ENCODE results near the gene SEMA4D. TPM values are rescaled to one million over a fixed set of nuclear protein-coding genes. Genes with fewer than 3 reads are reported as not detected.

SEMA4D gene, protein sequence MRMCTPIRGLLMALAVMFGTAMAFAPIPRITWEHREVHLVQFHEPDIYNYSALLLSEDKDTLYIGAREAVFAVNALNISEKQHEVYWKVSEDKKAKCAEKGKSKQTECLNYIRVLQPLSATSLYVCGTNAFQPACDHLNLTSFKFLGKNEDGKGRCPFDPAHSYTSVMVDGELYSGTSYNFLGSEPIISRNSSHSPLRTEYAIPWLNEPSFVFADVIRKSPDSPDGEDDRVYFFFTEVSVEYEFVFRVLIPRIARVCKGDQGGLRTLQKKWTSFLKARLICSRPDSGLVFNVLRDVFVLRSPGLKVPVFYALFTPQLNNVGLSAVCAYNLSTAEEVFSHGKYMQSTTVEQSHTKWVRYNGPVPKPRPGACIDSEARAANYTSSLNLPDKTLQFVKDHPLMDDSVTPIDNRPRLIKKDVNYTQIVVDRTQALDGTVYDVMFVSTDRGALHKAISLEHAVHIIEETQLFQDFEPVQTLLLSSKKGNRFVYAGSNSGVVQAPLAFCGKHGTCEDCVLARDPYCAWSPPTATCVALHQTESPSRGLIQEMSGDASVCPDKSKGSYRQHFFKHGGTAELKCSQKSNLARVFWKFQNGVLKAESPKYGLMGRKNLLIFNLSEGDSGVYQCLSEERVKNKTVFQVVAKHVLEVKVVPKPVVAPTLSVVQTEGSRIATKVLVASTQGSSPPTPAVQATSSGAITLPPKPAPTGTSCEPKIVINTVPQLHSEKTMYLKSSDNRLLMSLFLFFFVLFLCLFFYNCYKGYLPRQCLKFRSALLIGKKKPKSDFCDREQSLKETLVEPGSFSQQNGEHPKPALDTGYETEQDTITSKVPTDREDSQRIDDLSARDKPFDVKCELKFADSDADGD
- 8.6 TPM for polyA plus RNA-seq (2013, experiment 1 of 2)
- 8.9 TPM for polyA plus RNA-seq (2013, experiment 2 of 2)

GRCh38 chr9:89497978-89498851 lies at the start of gene SEMA4D:
TSS of gene SEMA4D (minus strand) at chr9:89498113. CDS start at chr9:89405456, 92,657 bp downstream.
- no peak within 1 kb of the TSS for H4K8ac ChIP-seq (ENCODE audit: low read depth, low read length)
- peak; percentile 85 for DNase-seq
- peak within 1 kb of the TSS; percentile 29 for H3K4me3 ChIP-seq (ENCODE audit: low read length)
- H2BK5ac ChIP-seq (ENCODE audit: low read length), result peak within 1 kb of the TSS; percentile 49
- no peaks in the 10 kb centered on the region for H3K27me3 ChIP-seq (ENCODE audit: insufficient read depth, low read length, poor library complexity)
- H3K9ac ChIP-seq (ENCODE audit: low read length), result peak within 1 kb of the TSS; percentile 58
- H3K4me1 ChIP-seq (ENCODE audit: control insufficient read depth, low read depth, low read length), result peaks cover 2% of the 10 kb centered on the region
- no peaks in the 10 kb centered on the region for H3K36me3 ChIP-seq (ENCODE audit: control insufficient read depth, insufficient read depth, low read length)
- no peak within 1 kb of the TSS for H2BK120ac ChIP-seq (ENCODE audit: low read depth, low read length)
- H2AK5ac ChIP-seq (ENCODE audit: low read length), result peak within 1 kb of the TSS; percentile 15
- H3K23ac ChIP-seq (ENCODE audit: low read length), result no peak within 1 kb of the TSS
- WGBS (ENCODE audit: extremely low coverage, insufficient coverage, low lambda C conversion rate), result 100% methylated on average over 1 of the region's 42 CpGs
- peak within 1 kb of the TSS; percentile 42 for H3K18ac ChIP-seq (ENCODE audit: low read length)
- H2BK15ac ChIP-seq (replicated peaks; ENCODE audit: low read depth), result no peak within 1 kb of the TSS
- H4K5ac ChIP-seq (ENCODE audit: low read length), result no peak within 1 kb of the TSS
- H3K27ac ChIP-seq (ENCODE audit: low read depth, low read length), result no peak within 1 kb of the TSS
- peaks cover 3% of the 10 kb centered on the region for H3K79me2 ChIP-seq (ENCODE audit: control insufficient read depth, insufficient read depth, low read length)
- peak within 1 kb of the TSS; percentile 18 for H3K4ac ChIP-seq (ENCODE audit: low read depth, low read length)
- peak within 1 kb of the TSS; percentile 80 for H3K56ac ChIP-seq (ENCODE audit: low read length)
- H3K79me1 ChIP-seq (ENCODE audit: low read length), result no peaks in the 10 kb centered on the region
- peak within 1 kb of the TSS; percentile 44 for H3K4me2 ChIP-seq (ENCODE audit: low read length)

DNA sequence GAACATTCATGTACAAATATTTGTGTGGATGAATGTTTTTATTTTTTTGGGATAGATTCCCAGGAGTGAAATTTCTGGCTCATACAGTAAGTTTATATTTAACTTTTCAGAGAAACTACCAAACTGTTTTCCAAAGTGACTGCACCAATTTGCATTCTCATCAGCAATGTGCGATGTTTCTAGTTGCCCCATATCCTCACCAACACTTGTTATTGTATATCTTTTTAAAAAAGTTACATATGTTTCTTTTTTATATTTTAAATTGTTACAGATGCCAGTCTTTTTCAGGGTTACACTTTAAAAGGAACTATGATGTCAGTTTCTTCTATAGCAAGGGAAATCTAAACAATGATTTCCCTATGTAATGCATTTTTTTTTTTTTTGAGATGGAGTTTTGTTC lies 49.1 kb upstream of the SEMA4D start:
- Histone ChIP-seq H3K56ac (ENCODE audit: low read length) (no peak overlapping the region), H2BK15ac (replicated peaks; ENCODE audit: low read depth) (no peak overlapping the region), H2AK5ac (ENCODE audit: low read length) (no peak overlapping the region), H3K4me3 (ENCODE audit: low read length) (no peak overlapping the region), H2BK120ac (ENCODE audit: low read depth, low read length) (no peak overlapping the region), H3K79me2 (ENCODE audit: control insufficient read depth, insufficient read depth, low read length) (no peaks in the 10 kb centered on the region), H3K18ac (ENCODE audit: low read length) (no peak overlapping the region), H2BK5ac (ENCODE audit: low read length) (no peak overlapping the region), H3K36me3 (ENCODE audit: control insufficient read depth, insufficient read depth, low read length) (no peaks in the 10 kb centered on the region), H3K79me1 (ENCODE audit: low read length) (no peaks in the 10 kb centered on the region), H3K27me3 (ENCODE audit: insufficient read depth, low read length, poor library complexity) (no peaks in the 10 kb centered on the region), H3K27ac (ENCODE audit: low read depth, low read length) (no peak overlapping the region), H3K9ac (ENCODE audit: low read length) (no peak overlapping the region), H3K23ac (ENCODE audit: low read length) (no peak overlapping the region), H3K4ac (ENCODE audit: low read depth, low read length) (no peak overlapping the region), H4K8ac (ENCODE audit: low read depth, low read length) (no peak overlapping the region), H3K4me1 (ENCODE audit: control insufficient read depth, low read depth, low read length) (no peaks in the 10 kb centered on the region), H3K4me2 (ENCODE audit: low read length) (no peak overlapping the region), H4K5ac (ENCODE audit: low read length) (no peak overlapping the region)
- WGBS (ENCODE audit: extremely low coverage, insufficient coverage, low lambda C conversion rate), result no CpG with 5 or more reads among the region's 1 CpG
- no peak for DNase-seq

GRCh38 chr9:89544279-89544661 lies 46.4 kb upstream of the SEMA4D start:
- no peak overlapping the region for H2BK15ac ChIP-seq (replicated peaks; ENCODE audit: low read depth)
- H2BK5ac ChIP-seq (ENCODE audit: low read length), result no peak overlapping the region
- H3K27ac ChIP-seq (ENCODE audit: low read depth, low read length), result no peak overlapping the region
- H4K8ac ChIP-seq (ENCODE audit: low read depth, low read length), result no peak overlapping the region
- H2BK120ac ChIP-seq (ENCODE audit: low read depth, low read length), result no peak overlapping the region
- WGBS (ENCODE audit: extremely low coverage, insufficient coverage, low lambda C conversion rate), result no CpG with 5 or more reads among the region's 5 CpGs
- no peak overlapping the region for H4K5ac ChIP-seq (ENCODE audit: low read length)
- H3K4ac ChIP-seq (ENCODE audit: low read depth, low read length), result no peak overlapping the region
- no peak for DNase-seq
- H3K18ac ChIP-seq (ENCODE audit: low read length), result no peak overlapping the region
- no peaks in the 10 kb centered on the region for H3K4me1 ChIP-seq (ENCODE audit: control insufficient read depth, low read depth, low read length)
- H3K79me2 ChIP-seq (ENCODE audit: control insufficient read depth, insufficient read depth, low read length), result no peaks in the 10 kb centered on the region
- no peak overlapping the region for H3K23ac ChIP-seq (ENCODE audit: low read length)
- H2AK5ac ChIP-seq (ENCODE audit: low read length), result no peak overlapping the region
- H3K4me3 ChIP-seq (ENCODE audit: low read length), result no peak overlapping the region
- H3K9ac ChIP-seq (ENCODE audit: low read length), result no peak overlapping the region
- H3K27me3 ChIP-seq (ENCODE audit: insufficient read depth, low read length, poor library complexity), result no peaks in the 10 kb centered on the region
- no peaks in the 10 kb centered on the region for H3K79me1 ChIP-seq (ENCODE audit: low read length)
- no peaks in the 10 kb centered on the region for H3K36me3 ChIP-seq (ENCODE audit: control insufficient read depth, insufficient read depth, low read length)
- no peak overlapping the region for H3K4me2 ChIP-seq (ENCODE audit: low read length)
- no peak overlapping the region for H3K56ac ChIP-seq (ENCODE audit: low read length)

DNA sequence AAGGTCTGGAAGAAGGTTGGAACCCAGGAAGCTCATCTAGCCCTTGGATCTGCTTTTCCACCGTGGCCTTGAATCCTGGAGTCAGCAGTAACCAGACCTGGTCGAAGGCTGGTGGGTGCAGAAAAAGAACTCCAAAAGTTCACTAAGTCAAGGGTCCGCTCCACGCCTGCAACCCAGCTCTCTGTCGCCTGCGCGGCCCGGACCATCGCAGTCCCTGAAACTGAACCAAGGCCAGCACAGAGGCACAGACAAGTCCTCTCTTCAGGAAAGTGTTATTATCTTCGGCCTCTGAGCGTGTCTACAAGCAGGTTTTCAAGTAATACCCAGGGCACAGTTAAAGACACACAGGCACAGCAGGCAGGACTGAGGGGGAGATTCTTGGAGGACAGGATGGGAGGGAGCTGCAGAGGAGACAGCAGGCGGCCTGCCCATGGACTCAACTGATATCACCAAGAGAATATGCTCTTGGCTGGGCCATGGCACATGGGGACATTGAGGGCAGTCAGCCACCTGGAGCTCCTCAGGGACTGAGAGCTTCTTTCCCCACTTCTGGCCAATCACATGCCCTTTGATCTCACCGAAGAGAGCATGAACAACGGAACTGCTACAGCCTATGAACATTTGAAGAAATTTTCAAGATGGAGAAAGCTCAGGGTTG lies 45.8 kb upstream of the SEMA4D start:
- Histone ChIP-seq H3K36me3 (ENCODE audit: control insufficient read depth, insufficient read depth, low read length) (no peaks in the 10 kb centered on the region), H3K27ac (ENCODE audit: low read depth, low read length) (no peak overlapping the region), H3K9ac (ENCODE audit: low read length) (no peak overlapping the region), H3K4ac (ENCODE audit: low read depth, low read length) (no peak overlapping the region), H3K27me3 (ENCODE audit: insufficient read depth, low read length, poor library complexity) (no peaks in the 10 kb centered on the region), H3K79me2 (ENCODE audit: control insufficient read depth, insufficient read depth, low read length) (no peaks in the 10 kb centered on the region), H2BK120ac (ENCODE audit: low read depth, low read length) (no peak overlapping the region), H3K4me2 (ENCODE audit: low read length) (no peak overlapping the region), H2BK15ac (replicated peaks; ENCODE audit: low read depth) (no peak overlapping the region), H3K56ac (ENCODE audit: low read length) (no peak overlapping the region), H2BK5ac (ENCODE audit: low read length) (no peak overlapping the region), H3K18ac (ENCODE audit: low read length) (no peak overlapping the region), H3K79me1 (ENCODE audit: low read length) (no peaks in the 10 kb centered on the region), H3K4me1 (ENCODE audit: control insufficient read depth, low read depth, low read length) (no peaks in the 10 kb centered on the region), H3K4me3 (ENCODE audit: low read length) (no peak overlapping the region), H4K8ac (ENCODE audit: low read depth, low read length) (no peak overlapping the region), H2AK5ac (ENCODE audit: low read length) (no peak overlapping the region), H3K23ac (ENCODE audit: low read length) (no peak overlapping the region), H4K5ac (ENCODE audit: low read length) (no peak overlapping the region)
- WGBS (ENCODE audit: extremely low coverage, insufficient coverage, low lambda C conversion rate), result no CpG with 5 or more reads among the region's 14 CpGs
- no peak for DNase-seq

GRCh38 chr9:89543111-89543510 lies 45.2 kb upstream of the SEMA4D start:
- Histone ChIP-seq H2BK120ac (ENCODE audit: low read depth, low read length) (no peak overlapping the region), H3K9ac (ENCODE audit: low read length) (no peak overlapping the region), H2BK15ac (replicated peaks; ENCODE audit: low read depth) (no peak overlapping the region), H3K4ac (ENCODE audit: low read depth, low read length) (no peak overlapping the region), H3K27me3 (ENCODE audit: insufficient read depth, low read length, poor library complexity) (no peaks in the 10 kb centered on the region), H3K18ac (ENCODE audit: low read length) (no peak overlapping the region), H2BK5ac (ENCODE audit: low read length) (no peak overlapping the region), H2AK5ac (ENCODE audit: low read length) (no peak overlapping the region), H3K79me2 (ENCODE audit: control insufficient read depth, insufficient read depth, low read length) (no peaks in the 10 kb centered on the region), H4K8ac (ENCODE audit: low read depth, low read length) (no peak overlapping the region), H3K23ac (ENCODE audit: low read length) (no peak overlapping the region), H3K56ac (ENCODE audit: low read length) (no peak overlapping the region), H3K4me2 (ENCODE audit: low read length) (no peak overlapping the region), H3K4me3 (ENCODE audit: low read length) (no peak overlapping the region), H3K27ac (ENCODE audit: low read depth, low read length) (no peak overlapping the region), H4K5ac (ENCODE audit: low read length) (no peak overlapping the region), H3K36me3 (ENCODE audit: control insufficient read depth, insufficient read depth, low read length) (no peaks in the 10 kb centered on the region), H3K79me1 (ENCODE audit: low read length) (no peaks in the 10 kb centered on the region), H3K4me1 (ENCODE audit: control insufficient read depth, low read depth, low read length) (no peaks in the 10 kb centered on the region)
- no CpG with 5 or more reads among the region's 9 CpGs for WGBS (ENCODE audit: extremely low coverage, insufficient coverage, low lambda C conversion rate)
- no peak for DNase-seq

All from mesendoderm (in vitro differentiated cells).